Measurements from ENCODE around the gene CPD. TPM values are rescaled to one million over a fixed set of nuclear protein-coding genes. Genes with fewer than 3 reads are reported as not detected.

CPD gene
- total and polyA plus RNA-seq, 9 of the 15 experiments (the other 6 are each of a cell fraction or from before 2014, with no cell fraction given): 4.5 to 24.4 (median 20.4) TPM

DNA sequence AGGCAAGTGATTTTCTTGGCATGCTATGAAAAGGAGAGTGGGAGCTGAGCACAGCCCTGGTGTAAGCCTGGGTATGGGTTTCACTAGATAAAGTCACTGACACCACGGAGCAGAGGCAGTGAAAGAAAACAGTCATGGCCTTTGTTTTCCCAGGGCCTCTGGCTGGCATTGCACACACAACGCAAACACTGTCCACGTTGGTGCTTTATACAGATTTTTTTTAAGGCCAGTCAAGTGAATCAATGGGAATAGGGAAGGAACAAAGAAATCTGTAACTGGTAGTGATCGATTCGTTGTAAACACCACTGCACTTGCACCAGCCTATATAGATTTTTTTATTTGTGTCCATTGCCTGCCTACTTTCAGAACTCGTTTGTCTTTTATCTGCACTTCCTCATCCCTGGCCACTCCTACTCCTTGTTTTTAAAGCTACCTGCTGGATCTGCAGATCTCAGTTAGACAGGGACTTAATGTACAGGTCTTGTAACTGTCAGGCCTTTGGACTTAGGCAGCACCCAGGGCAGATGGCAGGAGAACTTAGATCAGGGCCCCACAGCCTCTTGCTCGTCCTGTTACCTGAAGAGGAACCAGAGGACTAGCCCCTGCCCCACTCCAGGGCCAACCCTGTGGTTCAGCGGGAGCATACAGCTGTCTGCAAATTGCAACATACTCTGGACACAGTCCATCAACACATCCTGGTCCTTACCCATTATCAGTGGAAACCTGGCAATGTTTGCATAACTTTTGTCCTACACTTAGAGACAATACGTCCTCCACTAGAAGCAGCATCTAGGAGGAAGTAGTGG is 34.2 kb upstream of the CPD start (continued):
- TF ChIP-seq, protein P1, sequence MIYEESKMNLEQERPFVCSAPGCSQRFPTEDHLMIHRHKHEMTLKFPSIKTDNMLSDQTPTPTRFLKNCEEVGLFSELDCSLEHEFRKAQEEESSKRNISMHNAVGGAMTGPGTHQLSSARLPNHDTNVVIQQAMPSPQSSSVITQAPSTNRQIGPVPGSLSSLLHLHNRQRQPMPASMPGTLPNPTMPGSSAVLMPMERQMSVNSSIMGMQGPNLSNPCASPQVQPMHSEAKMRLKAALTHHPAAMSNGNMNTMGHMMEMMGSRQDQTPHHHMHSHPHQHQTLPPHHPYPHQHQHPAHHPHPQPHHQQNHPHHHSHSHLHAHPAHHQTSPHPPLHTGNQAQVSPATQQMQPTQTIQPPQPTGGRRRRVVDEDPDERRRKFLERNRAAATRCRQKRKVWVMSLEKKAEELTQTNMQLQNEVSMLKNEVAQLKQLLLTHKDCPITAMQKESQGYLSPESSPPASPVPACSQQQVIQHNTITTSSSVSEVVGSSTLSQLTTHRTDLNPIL (CRISPR knock-in tag; IDR thresholded peaks at IDR 0.05): no peak
- TF ChIP-seq, protein P2, sequence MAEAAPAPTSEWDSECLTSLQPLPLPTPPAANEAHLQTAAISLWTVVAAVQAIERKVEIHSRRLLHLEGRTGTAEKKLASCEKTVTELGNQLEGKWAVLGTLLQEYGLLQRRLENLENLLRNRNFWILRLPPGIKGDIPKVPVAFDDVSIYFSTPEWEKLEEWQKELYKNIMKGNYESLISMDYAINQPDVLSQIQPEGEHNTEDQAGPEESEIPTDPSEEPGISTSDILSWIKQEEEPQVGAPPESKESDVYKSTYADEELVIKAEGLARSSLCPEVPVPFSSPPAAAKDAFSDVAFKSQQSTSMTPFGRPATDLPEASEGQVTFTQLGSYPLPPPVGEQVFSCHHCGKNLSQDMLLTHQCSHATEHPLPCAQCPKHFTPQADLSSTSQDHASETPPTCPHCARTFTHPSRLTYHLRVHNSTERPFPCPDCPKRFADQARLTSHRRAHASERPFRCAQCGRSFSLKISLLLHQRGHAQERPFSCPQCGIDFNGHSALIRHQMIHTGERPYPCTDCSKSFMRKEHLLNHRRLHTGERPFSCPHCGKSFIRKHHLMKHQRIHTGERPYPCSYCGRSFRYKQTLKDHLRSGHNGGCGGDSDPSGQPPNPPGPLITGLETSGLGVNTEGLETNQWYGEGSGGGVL (CRISPR knock-in tag; IDR thresholded peaks at IDR 0.05): no peak
- TF ChIP-seq PHF20 (IDR thresholded peaks at IDR 0.05; ENCODE audit: partially characterized antibody) (no peak), TRIM28 (IDR thresholded peaks at IDR 0.05) (no peak), HDAC6 (IDR thresholded peaks at IDR 0.05; ENCODE audit: low read depth, low read length) (no peak), RFX1 (IDR thresholded peaks at IDR 0.05) (no peak), PPARD (CRISPR knock-in tag; IDR thresholded peaks at IDR 0.05) (no peak), PTTG1 (tag; IDR thresholded peaks at IDR 0.05; ENCODE audit: low read depth) (no peak), SMARCC2 (IDR thresholded peaks at IDR 0.05; ENCODE audit: low read depth) (no peak), CBFA2T2 (conservative IDR thresholded peaks at IDR 0.05) (peak; percentile 71)
- TF ChIP-seq, protein P3, sequence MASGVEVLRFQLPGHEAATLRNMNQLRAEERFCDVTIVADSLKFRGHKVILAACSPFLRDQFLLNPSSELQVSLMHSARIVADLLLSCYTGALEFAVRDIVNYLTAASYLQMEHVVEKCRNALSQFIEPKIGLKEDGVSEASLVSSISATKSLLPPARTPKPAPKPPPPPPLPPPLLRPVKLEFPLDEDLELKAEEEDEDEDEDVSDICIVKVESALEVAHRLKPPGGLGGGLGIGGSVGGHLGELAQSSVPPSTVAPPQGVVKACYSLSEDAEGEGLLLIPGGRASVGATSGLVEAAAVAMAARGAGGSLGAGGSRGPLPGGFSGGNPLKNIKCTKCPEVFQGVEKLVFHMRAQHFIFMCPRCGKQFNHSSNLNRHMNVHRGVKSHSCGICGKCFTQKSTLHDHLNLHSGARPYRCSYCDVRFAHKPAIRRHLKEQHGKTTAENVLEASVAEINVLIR (CRISPR knock-in tag; IDR thresholded peaks at IDR 0.05): no peak
- TF ChIP-seq, protein P4, sequence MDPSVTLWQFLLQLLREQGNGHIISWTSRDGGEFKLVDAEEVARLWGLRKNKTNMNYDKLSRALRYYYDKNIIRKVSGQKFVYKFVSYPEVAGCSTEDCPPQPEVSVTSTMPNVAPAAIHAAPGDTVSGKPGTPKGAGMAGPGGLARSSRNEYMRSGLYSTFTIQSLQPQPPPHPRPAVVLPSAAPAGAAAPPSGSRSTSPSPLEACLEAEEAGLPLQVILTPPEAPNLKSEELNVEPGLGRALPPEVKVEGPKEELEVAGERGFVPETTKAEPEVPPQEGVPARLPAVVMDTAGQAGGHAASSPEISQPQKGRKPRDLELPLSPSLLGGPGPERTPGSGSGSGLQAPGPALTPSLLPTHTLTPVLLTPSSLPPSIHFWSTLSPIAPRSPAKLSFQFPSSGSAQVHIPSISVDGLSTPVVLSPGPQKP (CRISPR knock-in tag; IDR thresholded peaks at IDR 0.05): no peak
- TF ChIP-seq, protein P5, sequence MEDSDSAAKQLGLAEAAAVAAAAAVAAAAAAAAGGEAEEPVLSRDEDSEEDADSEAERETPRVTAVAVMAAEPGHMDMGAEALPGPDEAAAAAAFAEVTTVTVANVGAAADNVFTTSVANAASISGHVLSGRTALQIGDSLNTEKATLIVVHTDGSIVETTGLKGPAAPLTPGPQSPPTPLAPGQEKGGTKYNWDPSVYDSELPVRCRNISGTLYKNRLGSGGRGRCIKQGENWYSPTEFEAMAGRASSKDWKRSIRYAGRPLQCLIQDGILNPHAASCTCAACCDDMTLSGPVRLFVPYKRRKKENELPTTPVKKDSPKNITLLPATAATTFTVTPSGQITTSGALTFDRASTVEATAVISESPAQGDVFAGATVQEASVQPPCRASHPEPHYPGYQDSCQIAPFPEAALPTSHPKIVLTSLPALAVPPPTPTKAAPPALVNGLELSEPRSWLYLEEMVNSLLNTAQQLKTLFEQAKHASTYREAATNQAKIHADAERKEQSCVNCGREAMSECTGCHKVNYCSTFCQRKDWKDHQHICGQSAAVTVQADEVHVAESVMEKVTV (CRISPR knock-in tag; IDR thresholded peaks at IDR 0.05): no peak
- TF ChIP-seq, protein P6, sequence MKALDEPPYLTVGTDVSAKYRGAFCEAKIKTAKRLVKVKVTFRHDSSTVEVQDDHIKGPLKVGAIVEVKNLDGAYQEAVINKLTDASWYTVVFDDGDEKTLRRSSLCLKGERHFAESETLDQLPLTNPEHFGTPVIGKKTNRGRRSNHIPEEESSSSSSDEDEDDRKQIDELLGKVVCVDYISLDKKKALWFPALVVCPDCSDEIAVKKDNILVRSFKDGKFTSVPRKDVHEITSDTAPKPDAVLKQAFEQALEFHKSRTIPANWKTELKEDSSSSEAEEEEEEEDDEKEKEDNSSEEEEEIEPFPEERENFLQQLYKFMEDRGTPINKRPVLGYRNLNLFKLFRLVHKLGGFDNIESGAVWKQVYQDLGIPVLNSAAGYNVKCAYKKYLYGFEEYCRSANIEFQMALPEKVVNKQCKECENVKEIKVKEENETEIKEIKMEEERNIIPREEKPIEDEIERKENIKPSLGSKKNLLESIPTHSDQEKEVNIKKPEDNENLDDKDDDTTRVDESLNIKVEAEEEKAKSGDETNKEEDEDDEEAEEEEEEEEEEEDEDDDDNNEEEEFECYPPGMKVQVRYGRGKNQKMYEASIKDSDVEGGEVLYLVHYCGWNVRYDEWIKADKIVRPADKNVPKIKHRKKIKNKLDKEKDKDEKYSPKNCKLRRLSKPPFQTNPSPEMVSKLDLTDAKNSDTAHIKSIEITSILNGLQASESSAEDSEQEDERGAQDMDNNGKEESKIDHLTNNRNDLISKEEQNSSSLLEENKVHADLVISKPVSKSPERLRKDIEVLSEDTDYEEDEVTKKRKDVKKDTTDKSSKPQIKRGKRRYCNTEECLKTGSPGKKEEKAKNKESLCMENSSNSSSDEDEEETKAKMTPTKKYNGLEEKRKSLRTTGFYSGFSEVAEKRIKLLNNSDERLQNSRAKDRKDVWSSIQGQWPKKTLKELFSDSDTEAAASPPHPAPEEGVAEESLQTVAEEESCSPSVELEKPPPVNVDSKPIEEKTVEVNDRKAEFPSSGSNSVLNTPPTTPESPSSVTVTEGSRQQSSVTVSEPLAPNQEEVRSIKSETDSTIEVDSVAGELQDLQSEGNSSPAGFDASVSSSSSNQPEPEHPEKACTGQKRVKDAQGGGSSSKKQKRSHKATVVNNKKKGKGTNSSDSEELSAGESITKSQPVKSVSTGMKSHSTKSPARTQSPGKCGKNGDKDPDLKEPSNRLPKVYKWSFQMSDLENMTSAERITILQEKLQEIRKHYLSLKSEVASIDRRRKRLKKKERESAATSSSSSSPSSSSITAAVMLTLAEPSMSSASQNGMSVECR (CRISPR knock-in tag; IDR thresholded peaks at IDR 0.05): no peak
